DOHH2 (cell line): ENCODE results near the gene CCDC134.

Experiments used
- CTCF ChIP-seq: fragments of 200-600 bp; sonication (generic); IDR thresholded peaks from one replicate; pipeline ENCODE4 v1.5.1; 2014; ENCODE audit warnings: antibody characterized with exemption, mild to moderate bottlenecking, low read depth, low read length; ENCODE audit not compliant: poor library complexity, severe bottlenecking
- EZH2phosphoT487 ChIP-seq: fragments of 200-600 bp; sonication (generic); IDR thresholded peaks from 2 replicates; pipeline ENCODE4 v1.6.1; 2017; ENCODE audit warnings: borderline replicate concordance, mild to moderate bottlenecking, antibody characterized with exemption, low read length, moderate library complexity, mixed read lengths

GRCh38 chr22:41834005-41834944 is 33.8 kb downstream of the CCDC134 start:
- TF ChIP-seq CTCF (no peak), EZH2phosphoT487 (no peak)
